ENCODE data around the gene TPGS1.

TPGS1 gene

DNA sequence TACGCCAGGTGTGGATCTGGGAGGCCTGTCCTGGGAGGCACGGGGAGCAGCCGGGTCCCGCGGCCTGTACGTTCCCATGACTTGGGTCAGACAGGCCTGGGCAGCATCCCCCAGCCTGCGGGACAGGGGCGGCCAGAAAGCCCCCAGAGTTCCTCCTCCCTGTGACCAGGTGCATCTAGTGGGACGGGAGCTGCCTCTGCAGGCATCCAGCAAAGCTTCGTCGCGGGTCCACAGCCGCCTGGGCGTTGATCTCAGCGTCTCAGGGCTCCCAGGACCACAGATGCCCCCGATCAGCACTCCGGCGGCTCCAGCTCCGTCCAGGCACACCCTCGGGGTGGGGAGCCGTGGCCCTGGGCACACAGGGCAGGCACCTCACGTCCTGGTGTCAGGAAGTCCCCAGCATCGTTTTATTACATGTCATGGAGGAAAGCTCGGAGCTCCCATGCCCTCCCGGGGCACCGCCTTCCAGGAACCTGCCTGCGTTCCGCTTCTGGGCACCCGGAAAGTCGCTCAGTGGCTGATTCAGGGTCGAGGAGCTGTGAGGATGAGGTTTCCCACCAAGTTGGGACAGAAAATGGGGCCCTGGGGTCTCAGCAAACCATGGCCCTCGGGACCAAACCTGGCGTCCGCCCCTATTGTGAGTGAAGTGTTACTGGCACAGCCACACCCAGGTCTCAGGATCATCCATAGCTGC is 35.0 kb downstream of the TPGS1 start:
- DNase-seq: no peak

DNA sequence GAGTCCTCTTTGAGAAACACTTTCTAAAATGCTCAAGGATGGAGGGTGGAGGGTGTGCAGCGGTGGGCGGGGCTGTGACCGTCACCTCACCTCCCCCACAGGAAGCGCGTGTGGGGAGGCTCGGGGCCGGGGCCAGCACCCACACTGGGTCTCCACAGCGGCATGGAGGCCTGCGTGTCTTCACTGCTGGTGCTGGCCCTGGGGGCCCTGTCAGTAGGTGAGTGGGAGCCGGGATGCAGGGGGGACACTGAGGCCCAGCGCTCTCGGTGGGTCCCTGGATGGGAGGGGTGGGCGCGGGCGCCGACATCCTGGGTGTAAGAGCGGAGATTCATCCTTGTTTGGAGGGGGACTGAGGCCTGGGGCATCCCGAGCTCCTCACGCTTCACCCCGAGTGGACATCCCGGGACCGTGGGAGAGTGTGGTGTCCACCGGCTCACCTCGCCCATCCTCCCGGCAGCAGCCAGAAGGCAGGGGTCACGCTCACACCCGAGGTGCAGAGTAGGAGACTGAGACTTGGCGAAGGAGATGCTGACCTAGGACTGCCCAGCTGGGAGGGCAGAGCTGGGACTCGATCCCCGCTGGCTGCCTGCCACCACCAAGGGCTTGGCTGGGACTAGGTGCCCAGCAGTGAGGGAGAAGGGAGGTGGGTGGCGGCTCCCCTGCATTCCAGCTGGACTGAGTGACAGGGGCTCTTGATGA is 36.8 kb downstream of the TPGS1 start, which contains the start of gene GZMM:
GZMM (plus strand) TSS at position 144 of the 699 bp plus-strand sequence; CDS start at position 163, 19 bp downstream.
- DNase-seq: no peak

DNA sequence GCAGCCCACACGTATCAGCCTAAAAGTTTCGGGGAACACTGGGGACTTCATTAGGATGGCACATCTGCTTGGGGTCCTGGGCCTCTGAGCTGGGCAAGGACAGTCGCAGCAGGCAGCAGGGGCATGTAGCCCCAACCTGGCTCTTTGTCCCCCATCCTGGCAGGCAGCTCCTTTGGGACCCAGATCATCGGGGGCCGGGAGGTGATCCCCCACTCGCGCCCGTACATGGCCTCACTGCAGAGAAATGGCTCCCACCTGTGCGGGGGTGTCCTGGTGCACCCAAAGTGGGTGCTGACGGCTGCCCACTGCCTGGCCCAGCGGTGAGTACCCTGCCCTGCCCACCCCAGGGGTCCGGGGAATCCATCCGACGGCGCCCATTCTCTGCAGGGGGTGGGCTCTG is 39.8 kb downstream of the TPGS1 start:
- DNase-seq: no peak

DNA sequence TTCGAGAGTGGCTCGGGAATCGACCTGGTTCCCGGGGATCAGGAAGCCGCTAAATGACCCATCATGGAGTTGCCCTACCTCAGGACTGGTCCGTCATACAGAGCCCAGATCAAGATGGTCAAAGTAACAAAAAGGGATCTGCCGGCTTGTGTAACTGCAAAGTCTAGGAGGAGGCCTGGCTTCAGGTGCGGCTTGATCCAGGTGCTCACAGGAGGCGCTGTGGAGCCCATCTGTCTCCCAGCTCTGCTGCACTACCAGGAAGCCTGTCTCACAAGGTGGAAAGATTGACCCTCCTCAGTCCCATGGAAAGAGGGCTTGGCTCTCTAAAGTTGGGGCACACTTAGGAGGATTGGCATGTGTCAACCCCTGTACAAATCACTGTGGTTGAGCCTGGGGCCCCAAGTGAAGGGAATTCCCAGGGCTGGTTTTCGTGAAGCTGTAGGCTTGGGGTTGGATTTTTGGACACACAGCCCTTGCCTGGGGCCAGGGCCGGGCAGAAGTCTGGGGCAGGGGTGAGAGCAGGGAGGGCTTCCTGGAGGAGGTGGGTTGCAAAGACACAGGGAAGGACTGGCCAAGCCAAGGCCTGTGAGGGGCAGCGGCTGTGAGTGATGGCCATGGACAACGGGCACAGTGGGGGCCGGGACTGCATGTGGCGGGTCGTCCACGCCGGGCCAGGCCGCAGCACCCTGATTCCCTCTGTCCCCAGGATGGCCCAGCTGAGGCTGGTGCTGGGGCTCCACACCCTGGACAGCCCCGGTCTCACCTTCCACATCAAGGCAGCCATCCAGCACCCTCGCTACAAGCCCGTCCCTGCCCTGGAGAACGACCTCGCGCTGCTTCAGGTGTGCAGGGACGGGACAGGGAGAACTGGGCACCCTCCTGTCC is 40.8 kb downstream of the TPGS1 start:
- no peak for DNase-seq

DNA sequence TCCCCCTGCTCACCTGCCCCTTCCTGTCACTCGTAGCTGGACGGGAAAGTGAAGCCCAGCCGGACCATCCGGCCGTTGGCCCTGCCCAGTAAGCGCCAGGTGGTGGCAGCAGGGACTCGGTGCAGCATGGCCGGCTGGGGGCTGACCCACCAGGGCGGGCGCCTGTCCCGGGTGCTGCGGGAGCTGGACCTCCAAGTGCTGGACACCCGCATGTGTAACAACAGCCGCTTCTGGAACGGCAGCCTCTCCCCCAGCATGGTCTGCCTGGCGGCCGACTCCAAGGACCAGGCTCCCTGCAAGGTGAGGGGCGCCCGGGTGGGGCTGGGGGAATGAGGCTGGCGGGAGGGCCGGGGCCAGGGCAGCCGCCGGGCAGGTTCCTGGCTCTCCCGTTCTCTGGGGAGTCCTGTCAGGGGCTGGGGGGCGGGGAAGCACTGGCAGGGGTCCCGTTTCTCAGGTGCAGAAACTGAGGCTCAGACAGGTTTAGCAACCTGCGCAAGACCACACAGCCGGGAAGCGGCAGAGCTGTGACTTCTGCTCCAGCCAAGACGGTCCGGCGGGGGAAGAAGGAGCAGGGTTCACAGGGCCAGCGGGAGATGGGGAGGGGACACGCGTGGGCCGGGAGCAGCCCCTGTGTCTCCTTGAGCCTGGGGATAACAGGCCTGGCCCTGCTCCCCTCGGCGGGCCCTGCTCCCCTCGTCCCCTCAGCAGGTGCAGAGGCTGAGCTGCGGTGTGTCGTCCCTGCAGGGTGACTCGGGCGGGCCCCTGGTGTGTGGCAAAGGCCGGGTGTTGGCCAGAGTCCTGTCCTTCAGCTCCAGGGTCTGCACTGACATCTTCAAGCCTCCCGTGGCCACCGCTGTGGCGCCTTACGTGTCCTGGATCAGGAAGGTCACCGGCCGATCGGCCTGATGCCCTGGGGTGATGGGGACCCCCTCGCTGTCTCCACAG is 41.9 kb downstream of the TPGS1 start:
- no peak for DNase-seq

DNA sequence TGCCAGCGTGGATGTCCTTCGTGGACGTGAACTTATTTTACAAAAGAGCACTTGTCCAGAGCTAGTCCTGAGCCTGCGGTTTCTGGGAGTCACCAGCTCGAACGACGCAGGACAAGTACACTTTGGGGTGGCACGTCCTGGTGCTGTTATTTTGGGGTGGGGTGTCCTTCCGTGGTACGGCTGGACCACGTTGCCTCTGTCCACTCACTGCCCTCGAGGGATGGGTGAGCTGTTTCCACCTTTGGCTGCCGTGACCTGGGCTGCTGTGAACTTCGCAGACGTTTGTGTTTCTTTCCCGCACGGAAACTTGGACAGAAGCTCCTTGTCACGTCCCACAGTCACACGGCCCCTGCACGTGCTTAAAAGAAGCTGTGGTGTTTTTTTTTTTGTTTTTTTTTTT is 47.5 kb downstream of the TPGS1 start:
- no peak for DNase-seq

DNA sequence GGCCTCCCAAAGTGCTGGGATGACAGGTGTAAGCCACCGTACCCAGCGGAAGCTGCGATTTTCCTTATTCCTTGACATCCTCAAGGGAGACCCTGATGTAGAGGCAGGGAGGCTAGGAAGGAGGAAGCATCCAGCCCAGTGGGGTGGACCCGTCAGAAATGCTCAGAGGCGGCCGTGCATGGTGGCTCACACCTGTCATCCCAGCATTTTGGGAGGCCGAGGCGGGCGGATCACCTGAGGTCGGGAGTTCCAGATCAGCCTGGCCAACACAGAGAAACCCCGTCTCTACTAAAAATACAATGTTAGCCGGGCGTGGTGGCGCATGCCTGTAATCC is 48.1 kb downstream of the TPGS1 start:
- no peak for DNase-seq

DNA sequence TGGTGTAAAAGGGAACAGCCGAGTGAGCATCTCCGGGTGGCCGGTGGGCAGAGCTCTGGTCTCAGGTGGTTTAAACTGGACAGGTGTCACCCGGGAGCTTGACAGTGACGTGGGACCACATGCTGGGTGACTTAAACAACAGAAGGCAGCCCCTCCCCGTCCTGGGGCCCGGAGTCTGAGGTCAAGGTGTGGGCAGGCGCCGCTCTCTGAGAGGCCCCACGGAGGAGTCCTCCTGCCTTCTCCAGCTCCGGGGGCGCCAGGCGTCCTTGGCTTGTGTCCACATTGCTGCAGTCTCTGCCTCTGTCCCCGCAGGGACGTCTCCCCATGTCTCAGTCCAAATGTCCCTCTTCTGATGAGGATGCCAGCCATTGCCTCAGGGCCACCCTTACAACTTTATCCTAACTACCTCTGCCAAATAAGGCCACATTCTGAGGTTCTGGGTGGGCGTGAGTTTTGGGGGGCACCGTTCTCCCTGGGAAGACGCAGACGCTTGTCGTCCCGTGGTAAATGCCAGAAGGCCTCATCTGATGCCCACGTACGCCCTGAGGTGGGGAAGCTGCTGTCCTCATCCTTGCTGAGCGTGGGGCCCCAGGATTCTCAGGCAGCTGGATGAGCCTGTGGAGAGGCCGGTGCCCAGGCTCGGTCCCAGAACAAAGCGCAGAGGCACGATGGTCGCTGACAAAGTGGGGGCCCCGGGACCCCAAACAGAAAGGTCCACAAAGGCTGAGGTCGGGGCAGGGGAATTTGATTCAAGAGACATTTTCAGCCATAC is 49.5 kb downstream of the TPGS1 start:
- DNase-seq: no peak

DNA sequence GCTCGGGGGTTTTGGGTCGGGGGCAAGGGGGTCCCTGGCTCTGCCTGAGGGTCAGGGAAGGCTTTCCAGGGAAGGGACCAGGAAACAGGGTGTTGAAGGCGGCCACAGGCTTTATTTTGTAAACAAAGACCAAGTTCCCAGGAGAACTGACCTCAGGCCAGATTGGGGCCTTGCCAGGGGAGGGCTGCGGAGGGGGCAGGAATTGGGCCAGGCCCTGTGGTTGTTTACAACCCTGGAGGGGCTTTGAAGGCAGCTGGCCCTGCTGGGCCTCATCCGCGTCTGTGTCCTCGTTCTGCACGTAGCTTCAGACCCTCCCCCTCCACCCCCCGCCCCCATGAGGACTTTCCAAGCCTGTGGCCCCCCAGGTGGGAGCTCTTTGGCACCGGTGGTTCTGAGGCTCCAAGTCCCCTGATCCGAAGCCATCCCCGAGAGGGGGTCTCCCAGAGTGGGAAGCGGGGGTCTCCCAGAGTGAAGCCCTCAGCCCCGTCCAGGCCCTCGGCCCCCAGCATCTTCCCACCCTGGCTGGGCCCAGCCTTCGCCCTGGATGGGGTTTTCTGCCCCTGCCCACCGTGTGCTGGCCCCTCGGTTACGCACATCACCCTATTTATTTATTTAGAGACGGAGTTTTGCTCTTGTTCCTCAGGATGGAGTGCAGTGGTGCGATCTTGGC is 51.6 kb downstream of the TPGS1 start:
- no peak for DNase-seq

DNA sequence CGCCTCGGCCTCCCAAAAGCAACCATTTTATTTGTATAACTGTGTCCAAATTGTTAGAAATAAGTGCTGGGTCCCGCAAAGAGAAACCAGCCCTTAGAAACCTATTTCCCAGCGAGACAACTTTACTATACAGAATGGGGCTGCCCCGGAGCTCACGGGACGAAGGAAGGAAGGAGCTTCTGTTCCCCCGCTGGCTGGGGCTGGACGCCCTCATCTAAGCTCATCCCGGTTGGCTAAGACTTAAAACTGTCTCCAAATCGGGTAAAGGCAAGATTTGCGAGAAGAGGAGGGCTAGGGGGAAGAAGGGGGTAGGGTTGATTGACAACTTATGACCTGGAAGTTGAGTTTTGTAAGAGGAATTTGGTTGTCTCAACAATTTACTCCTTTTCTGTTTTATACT is 52.8 kb downstream of the TPGS1 start:
- DNase-seq: no peak

DNA sequence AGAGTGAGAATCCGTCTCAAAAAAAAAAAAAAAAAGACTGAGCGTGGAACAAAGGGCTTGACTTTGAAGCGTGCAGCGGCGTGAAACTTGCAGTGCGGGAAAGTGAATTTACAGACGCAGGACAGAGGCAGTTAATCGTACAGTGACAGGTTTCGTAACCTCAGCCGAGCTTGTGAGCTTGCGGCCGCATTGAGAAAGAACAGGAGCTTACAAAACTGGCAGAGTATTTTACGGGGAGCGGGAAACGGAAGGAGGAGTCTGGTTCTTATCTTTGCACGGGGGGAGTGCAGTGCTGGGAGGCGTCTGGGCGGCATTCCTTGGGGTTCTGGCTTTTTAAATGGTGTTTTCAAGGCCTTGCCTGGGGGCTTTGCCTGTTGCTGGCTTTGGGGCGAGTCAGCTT is 59.1 kb downstream of the TPGS1 start:
- no peak for DNase-seq

DNA sequence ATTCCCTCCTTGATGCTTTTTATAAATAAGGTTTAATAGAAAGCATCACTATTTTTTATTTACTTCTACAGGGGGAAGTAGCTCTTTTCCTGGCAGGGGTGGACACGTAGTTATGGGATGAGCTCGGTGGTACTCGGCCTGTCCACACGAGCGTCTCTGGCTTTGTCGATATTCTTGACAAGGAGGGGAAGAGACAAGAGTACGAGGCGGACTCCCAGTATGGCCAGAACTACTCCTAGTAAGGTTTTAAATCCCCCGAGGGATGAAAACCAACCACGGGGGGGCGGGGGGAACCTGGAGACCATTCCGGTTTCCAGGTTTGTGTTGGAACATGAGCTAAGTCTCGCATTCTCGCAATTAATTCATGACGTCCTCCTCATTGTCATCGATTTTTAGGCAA is 59.5 kb downstream of the TPGS1 start:
- DNase-seq: no peak

DNA sequence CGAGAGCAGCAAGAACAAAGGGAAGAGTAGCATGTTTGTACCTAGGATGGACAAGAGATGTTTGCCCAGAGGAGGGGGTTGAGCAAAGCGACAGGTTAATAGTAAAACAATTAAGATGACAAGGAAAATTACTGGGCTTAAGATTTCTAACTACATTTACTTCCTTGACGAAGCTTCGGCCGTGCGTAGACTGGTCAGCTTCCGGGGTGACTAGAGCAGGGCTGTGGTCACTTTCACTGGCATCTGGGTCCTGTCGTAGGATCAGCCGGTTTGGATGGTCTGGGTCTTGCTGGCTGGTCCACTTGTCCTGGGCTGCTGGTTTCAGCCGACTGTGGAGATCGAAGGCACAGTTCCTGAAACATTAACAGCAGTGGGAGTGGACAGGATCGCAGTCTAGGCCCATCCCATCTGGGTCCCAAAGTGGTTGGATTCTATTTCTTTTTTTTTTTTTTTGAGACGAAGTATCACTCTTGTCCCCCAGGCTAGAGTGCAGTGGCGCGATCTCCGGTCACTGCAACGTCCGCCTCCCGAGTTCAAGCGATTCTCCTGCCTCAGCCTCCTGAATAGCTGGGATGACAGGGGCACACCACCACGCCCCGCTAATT is 60.1 kb downstream of the TPGS1 start:
- DNase-seq: no peak
